Measurements from ENCODE around the gene SHC2. TPM values are rescaled to one million over a fixed set of nuclear protein-coding genes. Genes with fewer than 3 reads are reported as not detected.

Gene SHC2
- total RNA-seq, 1 experiment from 2014 or later = 16.6 TPM

GRCh38 chr19:367561-367960 lies 93.3 kb downstream of the SHC2 start:
- no CpG with 5 or more reads among the region's 14 CpGs for WGBS (ENCODE audit: extremely low coverage, insufficient read length, low lambda C conversion rate)

More at GRCh38 chr19:367561-367960, 93.3 kb downstream of the SHC2 start:
- Histone ChIP-seq H4K5ac (ENCODE audit: insufficient read length, low read depth, low read length) (no peak overlapping the region), H2BK120ac (ENCODE audit: low read depth, low read length, poor library complexity, severe bottlenecking) (no peak overlapping the region), H3K9me3 (ENCODE audit: control insufficient read depth, low read depth, low read length) (no peaks in the 10 kb centered on the region), H3K27me3 (ENCODE audit: insufficient read depth, low read length) (no peaks in the 10 kb centered on the region; the same call in 1 of the 2 replicates), H3T11ph (ENCODE audit: low read length) (no peak overlapping the region), H2AK5ac (ENCODE audit: insufficient read length, low read length) (no peak overlapping the region), H3K18ac (ENCODE audit: insufficient read length, low read depth, low read length) (no peak overlapping the region), H3K4me2 (ENCODE audit: insufficient read depth, insufficient read length, low read length) (no peak overlapping the region), H3K14ac (ENCODE audit: insufficient read depth, low read length) (no peak overlapping the region), H3K27ac (ENCODE audit: insufficient read length, low read depth, low read length) (no peak overlapping the region), H3K9ac (ENCODE audit: extremely low read depth, insufficient read length, low read length) (no peak overlapping the region), H4K8ac (replicated peaks; ENCODE audit: insufficient read length, low read depth, low read length) (no peak overlapping the region), H3K56ac (ENCODE audit: insufficient read length, low read depth, low read length) (no peak overlapping the region), H3K4me1 (ENCODE audit: insufficient read depth, low read length) (no peaks in the 10 kb centered on the region), H3K4ac (ENCODE audit: low read depth, low read length) (no peak overlapping the region), H2BK20ac (ENCODE audit: low read depth, low read length, poor library complexity, severe bottlenecking) (no peak overlapping the region), H4K20me1 (ENCODE audit: control insufficient read depth, insufficient read depth, insufficient read length) (no peaks in the 10 kb centered on the region), H4K91ac (ENCODE audit: insufficient read length, low read depth, low read length) (no peak overlapping the region), H3K23me2 (ENCODE audit: insufficient read length, low read depth, low read length, poor library complexity, severe bottlenecking) (no peaks in the 10 kb centered on the region), H2AFZ (ENCODE audit: low read length) (no peak overlapping the region), H2BK12ac (ENCODE audit: insufficient read length, low read depth, low read length) (no peak overlapping the region), H3K79me1 (ENCODE audit: insufficient read depth, low read depth, low read length, poor library complexity, severe bottlenecking) (no peaks in the 10 kb centered on the region), H2BK15ac (ENCODE audit: low read depth, low read length) (no peak overlapping the region), H3K23ac (ENCODE audit: insufficient read length, low read depth, low read length) (no peak overlapping the region), H3K79me2 (ENCODE audit: insufficient read depth, low read length) (no peaks in the 10 kb centered on the region), H2BK5ac (ENCODE audit: insufficient read length, low read length) (no peak overlapping the region)
- Mint-ChIP-seq H3K4me1 (peaks cover 0 to 7% of the 10 kb centered on the region in 2 experiments; a peak in 1 of 4 replicates), H3K27me3 (ENCODE audit: low read depth) (peaks cover 27% of the 10 kb centered on the region), H3K36me3 (ENCODE audit: insufficient read depth in 1 of 3, low read depth in 3 of 3) (peaks cover 0 to 4% (median 3%) of the 10 kb centered on the region in 3 experiments; a peak in 4 of 7 replicates), H3K9me3 (peaks cover 6 to 7% of the 10 kb centered on the region in 2 experiments; a peak in 3 of 5 replicates), H3K27ac (no peak overlapping the region), H3K4me3 (no peak overlapping the region)
- DNase-seq = peak; percentile 16
- TF ChIP-seq, protein P1, sequence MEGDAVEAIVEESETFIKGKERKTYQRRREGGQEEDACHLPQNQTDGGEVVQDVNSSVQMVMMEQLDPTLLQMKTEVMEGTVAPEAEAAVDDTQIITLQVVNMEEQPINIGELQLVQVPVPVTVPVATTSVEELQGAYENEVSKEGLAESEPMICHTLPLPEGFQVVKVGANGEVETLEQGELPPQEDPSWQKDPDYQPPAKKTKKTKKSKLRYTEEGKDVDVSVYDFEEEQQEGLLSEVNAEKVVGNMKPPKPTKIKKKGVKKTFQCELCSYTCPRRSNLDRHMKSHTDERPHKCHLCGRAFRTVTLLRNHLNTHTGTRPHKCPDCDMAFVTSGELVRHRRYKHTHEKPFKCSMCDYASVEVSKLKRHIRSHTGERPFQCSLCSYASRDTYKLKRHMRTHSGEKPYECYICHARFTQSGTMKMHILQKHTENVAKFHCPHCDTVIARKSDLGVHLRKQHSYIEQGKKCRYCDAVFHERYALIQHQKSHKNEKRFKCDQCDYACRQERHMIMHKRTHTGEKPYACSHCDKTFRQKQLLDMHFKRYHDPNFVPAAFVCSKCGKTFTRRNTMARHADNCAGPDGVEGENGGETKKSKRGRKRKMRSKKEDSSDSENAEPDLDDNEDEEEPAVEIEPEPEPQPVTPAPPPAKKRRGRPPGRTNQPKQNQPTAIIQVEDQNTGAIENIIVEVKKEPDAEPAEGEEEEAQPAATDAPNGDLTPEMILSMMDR (conservative IDR thresholded peaks at IDR 0.05) = no peak
